ENCODE results near the gene INO80E.

The INO80E gene

DNA sequence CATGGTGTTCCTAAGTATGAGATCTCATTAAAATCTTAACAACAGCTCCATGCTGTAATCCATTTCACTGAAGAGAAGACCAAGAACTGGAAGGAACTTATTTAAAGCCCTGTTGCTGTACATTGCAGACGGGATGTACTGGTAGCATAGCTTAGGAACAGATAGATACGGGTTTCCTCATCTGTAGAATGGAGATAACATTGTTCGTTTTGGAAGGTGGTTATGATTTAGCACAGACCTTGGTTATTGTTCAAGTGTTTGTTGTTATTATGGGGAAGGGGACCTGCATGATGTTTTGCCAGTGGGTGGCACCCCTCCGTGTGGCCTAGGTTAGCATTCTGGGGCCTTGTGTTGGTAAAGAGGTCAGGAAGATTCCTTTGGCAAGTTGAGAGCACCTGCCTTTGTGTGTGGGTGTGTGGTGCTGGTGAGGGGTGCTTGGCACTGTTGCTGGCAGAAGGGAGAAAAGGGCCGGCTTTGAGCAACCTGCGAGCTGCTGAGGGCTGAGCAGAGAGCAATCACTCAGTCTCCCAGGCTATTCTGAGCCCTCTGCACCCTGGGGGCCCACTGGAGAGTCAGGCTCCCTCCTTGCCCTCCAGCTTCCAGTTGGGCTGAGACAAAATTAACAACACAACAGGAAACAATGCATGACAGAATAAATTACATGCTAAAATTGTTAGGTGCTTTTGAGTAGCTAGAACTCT, 20.1 kb upstream of the INO80E start:
- no peak for DNase-seq

DNA sequence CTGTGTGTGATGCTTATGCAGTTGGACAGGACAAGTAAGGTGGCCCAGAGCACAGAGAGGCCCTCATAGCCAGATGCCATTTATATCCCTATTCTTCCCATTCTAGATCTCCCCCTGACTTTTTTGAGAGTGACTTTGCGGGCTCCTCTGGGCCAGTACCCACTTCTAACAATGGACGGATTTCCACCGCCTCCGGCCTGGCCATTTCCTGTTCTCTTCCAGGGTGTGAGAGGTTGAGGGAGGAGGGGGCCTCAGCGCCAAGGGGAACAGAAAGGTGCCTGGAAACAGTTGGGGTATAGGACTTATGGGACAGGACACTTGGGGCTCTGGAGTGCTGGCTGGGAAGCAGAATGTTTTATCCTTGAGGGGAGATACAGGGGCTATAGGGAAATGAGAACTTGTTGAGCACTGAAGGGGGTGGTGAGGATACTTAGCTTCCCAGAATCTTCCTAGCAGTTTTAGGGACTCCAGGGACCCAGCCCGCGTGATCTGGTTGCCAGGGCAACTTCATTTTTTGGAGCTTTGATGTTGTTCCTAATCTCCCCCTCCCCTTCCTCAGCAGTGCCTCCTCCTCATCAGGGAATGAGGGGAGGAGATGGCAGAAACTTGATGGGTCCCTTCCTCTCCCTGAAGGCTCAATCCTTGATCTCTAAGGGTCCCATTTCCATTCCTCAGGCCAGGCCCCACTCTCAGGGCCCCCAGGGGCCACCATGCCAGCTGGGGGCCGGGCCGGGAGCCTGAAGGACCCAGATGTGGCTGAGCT, 18.8 kb upstream of the INO80E start:
- DNase-seq = no peak

DNA sequence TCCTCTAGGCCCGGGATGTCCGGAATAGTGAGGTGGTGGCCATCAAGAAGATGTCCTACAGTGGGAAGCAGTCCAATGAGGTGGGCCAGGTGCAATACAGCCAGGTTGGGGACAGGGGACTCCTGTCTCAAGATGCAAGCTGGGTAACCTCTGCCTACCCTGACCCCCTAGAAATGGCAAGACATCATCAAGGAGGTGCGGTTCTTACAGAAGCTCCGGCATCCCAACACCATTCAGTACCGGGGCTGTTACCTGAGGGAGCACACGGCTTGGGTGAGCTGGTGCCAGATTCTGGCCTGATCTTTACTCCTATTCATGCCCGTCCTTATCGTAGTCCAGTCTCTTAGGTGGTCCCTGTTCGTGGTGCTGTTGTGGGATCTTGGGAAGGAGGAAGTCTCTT, 18.0 kb upstream of the INO80E start:
- DNase-seq = no peak

DNA sequence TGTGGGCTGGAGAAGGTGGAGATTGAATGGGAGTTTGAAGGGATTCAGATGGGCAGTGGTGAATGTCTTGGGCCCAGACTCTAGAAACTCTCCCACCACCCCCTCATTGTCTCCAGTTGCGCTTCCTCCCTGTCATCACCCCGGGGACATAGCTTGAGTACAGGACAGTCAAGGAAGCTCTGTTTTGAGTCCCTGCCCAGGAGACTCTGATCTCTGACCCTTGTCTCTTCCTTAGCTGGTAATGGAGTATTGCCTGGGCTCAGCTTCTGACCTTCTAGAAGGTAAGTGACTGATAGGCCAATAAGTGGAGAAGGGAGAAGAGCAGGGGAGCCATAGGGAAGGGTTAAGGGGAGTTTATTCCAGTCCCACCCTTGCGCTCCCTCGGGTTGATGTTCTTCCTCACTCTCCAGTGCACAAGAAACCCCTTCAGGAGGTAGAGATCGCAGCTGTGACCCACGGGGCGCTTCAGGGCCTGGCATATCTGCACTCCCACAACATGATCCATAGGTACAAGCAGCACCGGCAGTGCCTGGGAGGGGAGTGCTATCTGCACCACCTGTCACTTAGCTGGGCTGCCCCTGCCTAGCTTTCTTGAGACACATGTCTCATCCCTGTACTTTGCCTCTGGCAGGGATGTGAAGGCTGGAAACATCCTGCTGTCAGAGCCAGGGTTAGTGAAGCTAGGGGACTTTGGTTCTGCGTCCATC, 17.3 kb upstream of the INO80E start:
- no peak for DNase-seq

DNA sequence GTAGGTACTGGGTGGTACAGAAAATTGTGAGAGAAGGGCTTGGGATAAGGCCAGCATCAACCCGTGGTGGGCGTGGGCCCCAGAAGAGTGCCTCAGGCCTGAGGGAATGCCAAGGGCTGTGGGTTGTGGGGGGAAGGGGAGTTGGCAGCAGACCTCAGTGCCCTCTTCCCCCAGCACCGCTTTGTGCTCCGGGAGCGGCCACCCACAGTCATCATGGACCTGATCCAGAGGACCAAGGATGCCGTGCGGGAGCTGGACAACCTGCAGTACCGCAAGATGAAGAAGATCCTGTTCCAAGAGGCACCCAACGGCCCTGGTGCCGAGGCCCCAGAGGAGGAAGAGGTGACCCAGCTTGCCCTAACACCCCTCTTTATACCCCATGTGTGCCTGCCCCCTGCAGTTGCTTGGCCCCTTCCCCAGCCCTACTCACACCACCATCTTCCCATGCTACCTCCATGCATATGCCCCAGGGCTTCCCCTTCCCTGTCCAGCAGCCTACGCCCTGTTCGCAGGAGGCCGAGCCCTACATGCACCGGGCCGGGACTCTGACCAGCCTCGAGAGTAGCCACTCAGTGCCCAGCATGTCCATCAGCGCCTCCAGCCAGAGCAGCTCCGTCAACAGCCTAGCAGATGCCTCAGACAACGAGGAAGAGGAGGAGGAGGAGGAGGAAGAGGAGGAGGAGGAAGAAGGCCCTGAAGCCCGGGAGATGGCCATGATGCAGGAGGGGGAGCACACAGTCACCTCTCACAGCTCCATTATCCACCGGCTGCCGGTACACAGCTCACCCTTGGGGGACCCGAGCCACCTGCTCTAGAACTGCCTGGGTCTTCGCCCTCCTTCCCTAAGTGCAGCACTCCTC, 13.3 kb upstream of the INO80E start:
- DNase-seq = no peak

DNA sequence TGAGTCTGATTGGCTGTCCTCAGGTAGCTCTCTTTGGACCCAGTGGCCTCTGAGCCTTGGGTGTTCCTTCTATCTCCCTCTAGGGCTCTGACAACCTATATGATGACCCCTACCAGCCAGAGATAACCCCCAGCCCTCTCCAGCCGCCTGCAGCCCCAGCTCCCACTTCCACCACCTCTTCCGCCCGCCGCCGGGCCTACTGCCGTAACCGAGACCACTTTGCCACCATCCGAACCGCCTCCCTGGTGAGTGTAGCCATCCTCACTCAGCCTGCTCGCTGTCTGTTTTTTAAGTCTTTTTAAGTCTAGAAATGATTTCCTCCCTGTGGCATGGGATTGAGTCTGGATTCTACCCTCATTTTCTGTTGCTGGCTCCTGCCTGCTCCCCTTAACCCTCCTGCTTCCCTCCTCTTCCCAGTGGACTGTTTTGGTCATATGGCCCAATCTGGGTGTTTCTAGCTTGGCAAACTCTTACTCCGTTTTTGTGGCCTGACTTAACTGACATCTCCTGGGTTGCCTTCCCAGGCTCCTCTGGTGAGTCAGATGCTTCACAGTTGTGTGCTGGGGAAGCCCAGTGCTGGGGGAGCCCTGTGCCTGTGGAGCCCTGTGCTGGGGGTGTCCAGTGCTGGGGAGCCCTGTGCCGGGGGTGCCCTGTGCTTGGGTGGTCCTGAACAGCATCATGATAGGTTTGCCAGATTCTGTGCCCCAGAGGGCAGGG, 12.5 kb upstream of the INO80E start:
- no peak for DNase-seq

DNA sequence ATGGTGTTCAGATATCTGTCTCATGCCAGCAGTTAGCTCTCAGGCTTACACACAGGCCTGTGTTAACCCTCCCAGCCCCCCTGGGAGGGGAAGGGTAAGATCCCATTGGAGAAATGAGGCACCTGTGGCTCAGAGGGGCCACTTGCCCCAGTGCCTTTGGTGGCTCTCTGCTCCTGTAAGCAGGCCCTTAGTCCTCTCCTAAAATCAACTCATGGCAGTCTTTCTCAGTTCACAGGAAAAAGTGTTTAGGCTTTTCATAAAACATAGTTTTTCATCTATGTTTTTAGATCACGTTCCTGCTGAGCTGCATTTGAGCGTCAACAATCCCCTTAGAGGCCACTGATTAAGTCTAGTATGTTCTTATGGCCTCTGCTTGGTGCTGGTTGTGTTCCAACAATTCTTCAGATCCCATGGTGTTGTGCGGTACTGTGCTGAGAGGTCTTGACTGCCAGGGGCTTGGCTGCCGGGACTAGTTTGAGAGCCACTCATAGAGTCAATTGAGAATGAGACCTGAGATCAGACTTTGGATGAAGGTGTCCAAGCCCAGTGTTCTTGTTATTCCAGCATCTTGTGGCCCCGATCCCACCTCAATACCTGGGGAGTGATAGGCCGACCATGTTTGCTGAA, 11.8 kb upstream of the INO80E start:
- DNase-seq = no peak

DNA sequence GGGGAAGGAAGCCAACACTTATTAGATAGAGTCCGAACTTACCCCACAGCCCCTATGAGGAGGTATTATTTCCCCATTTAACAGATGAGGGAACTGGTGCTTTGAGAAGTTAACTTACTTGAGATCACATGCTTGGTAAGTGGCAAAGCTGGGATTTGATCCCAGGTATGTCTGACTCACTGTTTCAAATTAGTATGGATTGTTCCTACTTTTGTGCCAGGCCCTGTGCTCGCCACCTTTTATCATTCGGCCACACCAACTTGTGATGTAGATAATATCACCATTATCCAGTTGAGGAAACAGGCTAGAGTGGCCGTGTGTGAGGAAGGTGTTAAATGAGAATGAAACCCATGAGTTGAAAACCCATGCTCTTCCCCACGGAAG, 11.3 kb upstream of the INO80E start:
- no peak for DNase-seq

DNA sequence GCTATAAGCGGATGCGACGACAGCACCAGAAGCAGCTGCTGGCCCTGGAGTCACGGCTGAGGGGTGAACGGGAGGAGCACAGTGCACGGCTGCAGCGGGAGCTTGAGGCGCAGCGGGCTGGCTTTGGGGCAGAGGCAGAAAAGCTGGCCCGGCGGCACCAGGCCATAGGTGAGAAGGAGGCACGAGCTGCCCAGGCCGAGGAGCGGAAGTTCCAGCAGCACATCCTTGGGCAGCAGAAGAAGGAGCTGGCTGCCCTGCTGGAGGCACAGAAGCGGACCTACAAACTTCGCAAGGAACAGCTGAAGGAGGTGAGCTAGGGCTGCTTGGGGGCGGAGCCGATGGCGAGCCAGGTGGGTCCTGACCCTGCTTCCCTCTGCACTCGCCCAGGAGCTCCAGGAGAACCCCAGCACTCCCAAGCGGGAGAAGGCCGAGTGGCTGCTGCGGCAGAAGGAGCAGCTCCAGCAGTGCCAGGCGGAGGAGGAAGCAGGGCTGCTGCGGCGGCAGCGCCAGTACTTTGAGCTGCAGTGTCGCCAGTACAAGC, 10.7 kb upstream of the INO80E start:
- no peak for DNase-seq

DNA sequence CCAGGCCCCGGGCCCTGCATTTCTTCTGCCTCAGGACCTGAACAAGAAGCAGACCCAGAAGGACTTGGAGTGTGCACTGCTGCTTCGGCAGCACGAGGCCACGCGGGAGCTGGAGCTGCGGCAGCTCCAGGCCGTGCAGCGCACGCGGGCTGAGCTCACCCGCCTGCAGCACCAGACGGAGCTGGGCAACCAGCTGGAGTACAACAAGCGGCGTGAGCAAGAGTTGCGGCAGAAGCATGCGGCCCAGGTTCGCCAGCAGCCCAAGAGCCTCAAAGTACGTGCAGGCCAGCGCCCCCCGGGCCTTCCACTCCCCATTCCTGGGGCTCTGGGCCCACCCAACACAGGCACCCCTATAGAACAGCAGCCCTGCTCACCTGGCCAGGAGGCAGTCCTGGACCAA, 9.8 kb upstream of the INO80E start:
- DNase-seq = no peak

DNA sequence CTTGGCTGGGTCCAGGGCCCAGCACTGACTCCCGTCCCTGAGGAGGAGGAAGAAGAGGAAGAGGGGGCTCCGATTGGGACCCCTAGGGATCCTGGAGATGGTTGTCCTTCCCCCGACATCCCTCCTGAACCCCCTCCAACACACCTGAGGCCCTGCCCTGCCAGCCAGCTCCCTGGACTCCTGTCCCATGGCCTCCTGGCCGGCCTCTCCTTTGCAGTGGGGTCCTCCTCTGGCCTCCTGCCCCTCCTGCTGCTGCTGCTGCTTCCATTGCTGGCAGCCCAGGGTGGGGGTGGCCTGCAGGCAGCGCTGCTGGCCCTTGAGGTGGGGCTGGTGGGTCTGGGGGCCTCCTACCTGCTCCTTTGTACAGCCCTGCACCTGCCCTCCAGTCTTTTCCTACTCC, 9.1 kb upstream of the INO80E start:
- no peak for DNase-seq

DNA sequence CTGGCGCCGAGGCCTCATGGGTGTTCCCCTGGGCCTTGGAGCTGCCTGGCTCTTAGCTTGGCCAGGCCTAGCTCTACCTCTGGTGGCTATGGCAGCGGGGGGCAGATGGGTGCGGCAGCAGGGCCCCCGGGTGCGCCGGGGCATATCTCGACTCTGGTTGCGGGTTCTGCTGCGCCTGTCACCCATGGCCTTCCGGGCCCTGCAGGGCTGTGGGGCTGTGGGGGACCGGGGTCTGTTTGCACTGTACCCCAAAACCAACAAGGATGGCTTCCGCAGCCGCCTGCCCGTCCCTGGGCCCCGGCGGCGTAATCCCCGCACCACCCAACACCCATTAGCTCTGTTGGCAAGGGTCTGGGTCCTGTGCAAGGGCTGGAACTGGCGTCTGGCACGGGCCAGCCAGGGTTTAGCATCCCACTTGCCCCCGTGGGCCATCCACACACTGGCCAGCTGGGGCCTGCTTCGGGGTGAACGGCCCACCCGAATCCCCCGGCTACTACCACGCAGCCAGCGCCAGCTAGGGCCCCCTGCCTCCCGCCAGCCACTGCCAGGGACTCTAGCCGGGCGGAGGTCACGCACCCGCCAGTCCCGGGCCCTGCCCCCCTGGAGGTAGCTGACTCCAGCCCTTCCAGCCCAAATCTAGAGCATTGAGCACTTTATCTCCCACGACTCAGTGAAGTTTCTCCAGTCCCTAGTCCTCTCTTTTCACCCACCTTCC, 8.5 kb upstream of the INO80E start:
- DNase-seq = no peak

DNA sequence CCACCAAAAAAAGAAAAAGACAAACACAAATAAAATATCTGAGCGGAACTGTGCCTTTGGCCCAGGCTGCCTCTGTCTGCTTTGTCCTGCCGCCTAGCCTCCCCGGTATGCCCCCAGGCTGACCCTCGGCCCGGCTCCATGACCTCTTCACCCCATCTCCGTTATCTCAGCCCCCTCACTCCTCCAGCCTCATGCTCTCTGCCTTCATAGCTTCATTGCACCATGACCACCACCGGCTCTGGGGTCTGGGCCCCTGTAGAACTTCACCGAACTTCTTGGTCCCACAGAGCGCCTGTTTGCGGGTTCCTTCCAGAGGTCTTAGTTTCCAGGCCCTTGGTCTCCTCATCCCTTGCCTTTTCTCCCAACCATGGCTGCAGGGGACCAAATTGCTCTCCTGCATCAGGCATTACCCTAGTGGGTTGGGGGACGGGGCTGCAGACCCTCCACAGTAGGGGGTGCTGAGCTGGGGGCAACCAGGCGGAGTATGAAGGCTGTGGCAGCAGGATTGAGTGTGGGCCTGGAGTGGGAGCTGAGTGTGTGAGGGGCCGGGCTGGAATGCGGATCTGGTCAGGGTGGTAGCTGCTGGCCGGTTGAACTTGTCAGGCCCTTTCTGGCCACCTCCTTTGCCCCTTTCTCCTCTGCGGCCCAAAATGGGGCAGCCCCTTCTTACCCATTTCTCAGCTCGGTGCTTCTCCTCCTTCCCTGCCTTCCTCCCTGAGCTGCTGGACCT, 7.5 kb upstream of the INO80E start:
- no peak for DNase-seq

DNA sequence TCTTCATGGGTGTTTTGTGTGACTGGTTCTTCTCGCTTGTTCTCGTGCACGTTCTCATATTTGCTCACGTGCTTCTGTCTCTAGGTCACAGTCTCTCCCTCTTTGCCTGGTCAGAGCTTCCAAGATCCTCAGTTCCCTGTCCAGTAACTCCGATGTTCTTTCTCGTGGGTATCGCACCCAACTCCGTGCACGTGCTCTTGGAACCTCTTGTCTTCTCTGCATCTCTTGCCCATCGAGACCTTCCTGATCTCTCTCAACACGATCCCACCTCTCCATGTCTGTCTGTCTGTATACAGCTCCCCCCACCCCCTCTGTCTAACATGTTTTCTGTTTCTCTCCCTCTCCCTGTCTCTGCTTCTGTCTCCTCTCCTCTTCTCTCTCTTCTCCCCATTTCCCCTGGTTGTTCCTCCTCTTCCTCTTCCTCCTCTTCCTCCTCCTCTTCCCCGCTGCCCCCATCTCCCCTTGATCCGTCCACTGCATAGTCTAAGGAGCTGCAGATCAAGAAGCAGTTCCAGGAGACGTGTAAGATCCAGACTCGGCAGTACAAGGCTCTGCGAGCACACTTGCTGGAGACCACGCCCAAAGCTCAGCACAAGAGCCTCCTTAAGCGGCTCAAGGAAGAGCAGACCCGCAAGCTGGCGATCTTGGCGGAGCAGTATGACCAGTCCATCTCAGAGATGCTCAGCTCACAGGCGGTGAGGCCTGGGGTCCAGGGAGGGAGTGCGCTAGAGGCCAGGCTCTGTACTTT, 6.8 kb upstream of the INO80E start:
- no peak for DNase-seq

DNA sequence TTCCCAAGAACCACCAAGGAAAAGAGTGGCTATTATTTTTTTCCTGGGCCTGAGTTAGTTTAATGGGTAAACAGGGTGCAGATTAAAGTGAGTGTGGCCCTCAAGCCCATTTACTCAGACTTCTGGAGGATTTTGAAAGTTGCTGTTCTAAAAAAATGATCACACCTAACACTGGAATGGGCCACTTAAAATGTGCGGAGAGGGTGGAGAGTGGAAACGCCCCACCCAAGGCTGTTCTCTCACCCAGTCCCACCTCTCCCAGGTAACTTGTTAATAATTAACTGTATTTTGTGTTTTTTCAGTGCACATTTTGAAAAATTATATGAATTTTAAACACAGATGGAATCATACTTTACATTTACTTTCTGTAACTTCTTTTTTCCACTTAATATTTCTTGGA, 6.0 kb upstream of the INO80E start:
- no peak for DNase-seq

DNA sequence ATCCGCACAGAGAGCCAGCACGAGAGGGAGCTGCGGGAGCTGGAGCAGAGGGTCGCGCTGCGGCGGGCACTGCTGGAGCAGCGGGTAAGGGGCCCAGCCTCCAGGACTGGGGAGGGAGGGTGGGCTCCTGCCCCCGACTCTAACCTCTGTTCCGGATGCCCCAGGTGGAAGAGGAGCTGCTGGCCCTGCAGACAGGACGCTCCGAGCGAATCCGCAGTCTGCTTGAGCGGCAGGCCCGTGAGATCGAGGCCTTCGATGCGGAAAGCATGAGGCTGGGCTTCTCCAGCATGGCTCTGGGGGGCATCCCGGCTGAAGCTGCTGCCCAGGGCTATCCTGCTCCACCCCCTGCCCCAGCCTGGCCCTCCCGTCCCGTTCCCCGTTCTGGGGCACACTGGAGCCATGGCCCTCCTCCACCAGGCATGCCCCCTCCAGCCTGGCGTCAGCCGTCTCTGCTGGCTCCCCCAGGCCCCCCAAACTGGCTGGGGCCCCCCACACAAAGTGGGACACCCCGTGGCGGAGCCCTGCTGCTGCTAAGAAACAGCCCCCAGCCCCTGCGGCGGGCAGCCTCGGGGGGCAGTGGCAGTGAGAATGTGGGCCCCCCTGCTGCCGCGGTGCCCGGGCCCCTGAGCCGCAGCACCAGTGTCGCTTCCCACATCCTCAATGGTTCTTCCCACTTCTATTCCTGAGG, 5.0 kb upstream of the INO80E start:
- no peak for DNase-seq

DNA sequence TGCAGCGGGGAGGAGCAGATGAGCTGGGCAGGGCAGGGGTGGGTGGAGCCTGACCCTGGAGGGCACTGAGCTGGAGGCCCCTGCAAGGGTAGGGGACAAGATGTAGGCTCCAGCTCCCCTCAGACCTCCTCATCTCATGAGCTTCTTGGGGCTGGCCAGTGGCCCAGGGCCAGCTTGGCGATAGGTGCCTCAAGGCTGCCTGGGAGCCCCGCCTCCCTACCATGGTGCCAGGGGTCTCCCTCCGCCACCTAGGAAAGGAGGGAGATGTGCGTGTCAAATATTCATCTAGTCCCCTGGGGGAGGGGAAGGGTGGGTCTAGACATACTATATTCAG, 4.5 kb upstream of the INO80E start:
- DNase-seq = no peak

DNA sequence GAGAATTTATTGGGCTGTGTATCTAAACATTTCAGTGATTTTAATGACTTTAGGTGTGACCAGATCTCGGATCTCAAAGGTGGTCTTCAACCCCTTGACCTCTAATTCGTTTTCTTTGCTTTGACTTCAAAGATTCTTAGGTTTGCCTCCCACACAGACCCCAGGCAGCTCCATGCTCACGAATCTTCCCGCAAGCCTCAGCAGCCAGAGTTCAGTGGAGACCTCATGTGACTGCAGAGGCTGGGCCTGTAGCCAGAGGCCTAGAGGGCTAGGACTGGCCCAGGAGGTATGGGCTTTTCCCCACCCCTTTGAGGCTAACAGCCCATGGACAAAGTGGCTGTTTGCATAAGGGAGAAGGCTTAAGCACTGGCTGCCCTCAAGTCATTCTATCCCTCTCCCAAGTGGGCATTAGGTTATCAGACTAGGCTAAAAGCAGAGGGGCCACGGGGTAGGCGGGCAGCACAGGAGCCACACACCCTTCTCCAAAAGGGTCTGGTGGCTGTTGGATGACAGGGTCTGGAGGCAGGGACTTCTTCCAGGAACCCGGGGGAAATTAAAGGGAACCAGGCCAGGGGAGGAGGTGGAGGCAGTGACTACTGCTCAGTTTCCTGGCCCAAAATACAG, 3.6 kb upstream of the INO80E start:
- DNase-seq = no peak

Data from CD4-positive, alpha-beta T cell treated with Interleukin-12 subunit alpha and Interleukin-12 subunit beta, for 1 hour (primary cell).